ENCODE data around the gene OPCML. TPM values are rescaled to one million over a fixed set of nuclear protein-coding genes. Genes with fewer than 3 reads are reported as not detected.

OPCML gene
- polyA plus RNA-seq, 3 donors, result not detected

- no CpG with 5 or more reads among the region's 1 CpG for WGBS (ENCODE audit: insufficient coverage)
- no peaks in the 10 kb centered on the region for H3K4me1 ChIP-seq (ENCODE audit: control insufficient read depth in 1 of 2, insufficient read depth in 2 of 2, low read length in 2 of 2)
- H3K4me3 ChIP-seq (replicated peaks in 1 of 3; ENCODE audit: low read depth in 2 of 3, low read length in 3 of 3), result no peak overlapping the region
- no peak overlapping the region for H3K4me2 ChIP-seq (replicated peaks; ENCODE audit: extremely low read depth, low read length, poor library complexity, severe bottlenecking)
- no peak for TF ChIP-seq CTCF (IDR thresholded peaks at IDR 0.05)
- no peaks in the 10 kb centered on the region for H3K27me3 ChIP-seq (ENCODE audit: control insufficient read depth in 2 of 2, insufficient read depth in 2 of 2, low read length in 2 of 2)
- no peaks in the 10 kb centered on the region for H3K36me3 Mint-ChIP-seq
- DNase-seq, result no peak
- intact Hi-C loops (cut with micrococcal nuclease), result no loop called here
- no peak overlapping the region for H3K4me3 Mint-ChIP-seq
- H3K79me2 ChIP-seq (ENCODE audit: insufficient read depth, low read length), result no peaks in the 10 kb centered on the region
- no peaks in the 10 kb centered on the region for H4K20me1 ChIP-seq (ENCODE audit: insufficient read depth, low read length)
- H2AFZ ChIP-seq (ENCODE audit: insufficient read depth, low read depth, low read length, poor library complexity, severe bottlenecking), result no peak overlapping the region
- H3K9ac ChIP-seq (ENCODE audit: insufficient read depth, low read length, poor library complexity, severe bottlenecking), result no peak overlapping the region
- H3K27ac Mint-ChIP-seq, result no peak overlapping the region
- H3K9me3 ChIP-seq (replicated peaks in 1 of 2; ENCODE audit: control insufficient read depth in 1 of 2, insufficient read depth in 1 of 2, low read length in 2 of 2), result no peaks in the 10 kb centered on the region
- no peak overlapping the region for H3K27ac ChIP-seq (ENCODE audit: low read depth in 1 of 2, low read length in 2 of 2)
- H3K9me3 Mint-ChIP-seq, result peaks cover 0 to 6% (median 0%) of the 10 kb centered on the region in 7 donors
- H3K4me1 Mint-ChIP-seq, result no peaks in the 10 kb centered on the region
- no peaks in the 10 kb centered on the region for H3K36me3 ChIP-seq (replicated peaks in 1 of 2; ENCODE audit: control insufficient read depth in 1 of 2, insufficient read depth in 2 of 2, low read length in 2 of 2)
- H3K27me3 Mint-ChIP-seq (ENCODE audit: low read depth in 3 of 3), result peaks cover 0 to 2% (median 0%) of the 10 kb centered on the region in 3 donors
Measured at GRCh38 chr11:133441964-133442660, 90.2 kb downstream of the OPCML start.

DNA sequence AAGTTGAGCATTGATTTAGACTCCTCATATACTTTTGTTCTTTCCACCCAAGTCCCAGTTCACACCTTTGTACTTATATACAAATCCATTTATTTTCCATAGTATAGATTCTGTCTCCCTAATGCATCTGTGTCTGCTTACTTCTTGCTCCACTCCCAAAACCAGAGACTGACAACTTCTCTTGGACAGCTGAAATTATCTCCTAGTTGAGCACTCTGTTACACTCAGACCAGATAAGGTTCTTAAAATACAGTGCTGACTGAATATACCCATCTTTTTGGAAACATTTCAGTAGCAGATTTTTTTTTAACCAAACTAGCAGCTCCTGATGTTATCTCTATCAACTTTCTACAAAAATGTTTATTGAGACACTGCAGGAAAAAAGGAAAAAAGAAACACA is 106.3 kb downstream of the OPCML start:
- TF ChIP-seq CTCF (IDR thresholded peaks at IDR 0.05), result no peak
- no peak overlapping the region for H3K4me2 ChIP-seq (replicated peaks; ENCODE audit: extremely low read depth, low read length, poor library complexity, severe bottlenecking)
- no peaks in the 10 kb centered on the region for H4K20me1 ChIP-seq (ENCODE audit: insufficient read depth, low read length)
- no peaks in the 10 kb centered on the region for H3K79me2 ChIP-seq (ENCODE audit: insufficient read depth, low read length)
- intact Hi-C loops (cut with micrococcal nuclease), result no loop called here
- H3K9ac ChIP-seq (ENCODE audit: insufficient read depth, low read length, poor library complexity, severe bottlenecking), result no peak overlapping the region
- Mint-ChIP-seq H3K4me3 (no peak overlapping the region), H3K27me3 (ENCODE audit: low read depth in 3 of 3) (no peaks in the 10 kb centered on the region), H3K36me3 (no peaks in the 10 kb centered on the region), H3K27ac (no peak overlapping the region), H3K4me1 (no peaks in the 10 kb centered on the region), H3K9me3 (no peaks in the 10 kb centered on the region)
- no peaks in the 10 kb centered on the region for H3K9me3 ChIP-seq (replicated peaks in 1 of 2; ENCODE audit: control insufficient read depth in 1 of 2, insufficient read depth in 1 of 2, low read length in 2 of 2)
- no peaks in the 10 kb centered on the region for H3K36me3 ChIP-seq (replicated peaks in 1 of 2; ENCODE audit: control insufficient read depth in 1 of 2, insufficient read depth in 2 of 2, low read length in 2 of 2)
- H3K4me1 ChIP-seq (ENCODE audit: control insufficient read depth in 1 of 2, insufficient read depth in 2 of 2, low read length in 2 of 2), result no peaks in the 10 kb centered on the region
- no peaks in the 10 kb centered on the region for H3K27me3 ChIP-seq (ENCODE audit: control insufficient read depth in 2 of 2, insufficient read depth in 2 of 2, low read length in 2 of 2)
- no peak overlapping the region for H3K4me3 ChIP-seq (replicated peaks in 1 of 3; ENCODE audit: low read depth in 2 of 3, low read length in 3 of 3)
- no peak for DNase-seq
- no peak overlapping the region for H3K27ac ChIP-seq (ENCODE audit: low read depth in 1 of 2, low read length in 2 of 2)
- H2AFZ ChIP-seq (ENCODE audit: insufficient read depth, low read depth, low read length, poor library complexity, severe bottlenecking), result no peak overlapping the region
